ENCODE measurements around the gene AP1M2. TPM values are rescaled to one million over a fixed set of nuclear protein-coding genes. Genes with fewer than 3 reads are reported as not detected.

Gene AP1M2
- total RNA-seq, 1 experiment from 2014 or later: 146 TPM

DNA sequence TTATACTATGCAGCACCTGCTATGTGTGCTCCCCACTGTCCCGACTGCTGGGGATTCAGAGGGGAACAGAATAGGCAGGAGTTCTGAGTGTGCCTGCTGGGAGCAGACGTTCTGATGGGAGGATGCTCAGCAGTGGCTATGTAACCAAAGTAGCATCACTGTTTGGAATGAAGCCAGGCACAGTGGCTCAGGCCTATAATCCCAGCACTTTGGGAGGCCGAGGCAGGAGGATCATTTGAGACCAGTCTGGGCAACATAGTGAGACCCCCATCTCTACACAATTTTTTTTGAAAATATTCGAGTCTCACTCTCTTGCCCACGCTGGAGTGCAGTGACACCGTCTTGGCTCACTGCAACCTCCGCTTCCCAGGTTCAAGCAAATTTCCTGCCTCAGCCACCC lies 37.4 kb downstream of the AP1M2 start:
- no peaks in the 10 kb centered on the region for H3K79me1 ChIP-seq (ENCODE audit: insufficient read depth, low read depth, low read length, poor library complexity, severe bottlenecking)
- no peaks in the 10 kb centered on the region for H3K79me2 ChIP-seq (ENCODE audit: insufficient read depth, low read length)
- no peak for DNase-seq
- H4K8ac ChIP-seq (replicated peaks; ENCODE audit: insufficient read length, low read depth, low read length): no peak overlapping the region
- no peak overlapping the region for H2BK5ac ChIP-seq (ENCODE audit: insufficient read length, low read length)
- no peaks in the 10 kb centered on the region for H3K27me3 ChIP-seq (ENCODE audit: insufficient read depth, low read length)
- no peaks in the 10 kb centered on the region for H3K9me3 ChIP-seq (ENCODE audit: control insufficient read depth, low read depth, low read length)
- Mint-ChIP-seq H3K27ac (no peak overlapping the region), H3K4me1 (0 out of 4 replicates have a peak, but pooled peaks cover 2 to 5% of the 10 kb centered on the region in 2 experiments), H3K9me3 (no peaks in the 10 kb centered on the region), H3K4me3 (no peak overlapping the region), H3K36me3 (ENCODE audit: insufficient read depth in 1 of 3, low read depth in 3 of 3) (peaks cover 34 to 75% (median 68%) of the 10 kb centered on the region in 3 experiments; a peak in 6 of 7 replicates), H3K27me3 (ENCODE audit: low read depth) (no peaks in the 10 kb centered on the region)
- no peak overlapping the region for H4K91ac ChIP-seq (ENCODE audit: insufficient read length, low read depth, low read length)
- H3K9ac ChIP-seq (ENCODE audit: extremely low read depth, insufficient read length, low read length): no peak overlapping the region
- H3K27ac ChIP-seq (ENCODE audit: insufficient read length, low read depth, low read length): no peak overlapping the region
- no peak overlapping the region for H3K56ac ChIP-seq (ENCODE audit: insufficient read length, low read depth, low read length)
- no peaks in the 10 kb centered on the region for H3K4me1 ChIP-seq (ENCODE audit: insufficient read depth, low read length)
- no peak overlapping the region for H4K5ac ChIP-seq (ENCODE audit: insufficient read length, low read depth, low read length)
- no peak overlapping the region for H2BK120ac ChIP-seq (ENCODE audit: low read depth, low read length, poor library complexity, severe bottlenecking)
- no peak overlapping the region for H3K4me2 ChIP-seq (ENCODE audit: insufficient read depth, insufficient read length, low read length)
- no peak overlapping the region for H2BK12ac ChIP-seq (ENCODE audit: insufficient read length, low read depth, low read length)
- H2AK5ac ChIP-seq (ENCODE audit: insufficient read length, low read length): no peak overlapping the region
- H4K20me1 ChIP-seq (ENCODE audit: control insufficient read depth, insufficient read depth, insufficient read length): no peaks in the 10 kb centered on the region
- no peak for TF ChIP-seq CTCF (conservative IDR thresholded peaks at IDR 0.05)
- H3K14ac ChIP-seq (ENCODE audit: insufficient read depth, low read length): no peak overlapping the region
- no peak overlapping the region for H3K4ac ChIP-seq (ENCODE audit: low read depth, low read length)
- H3T11ph ChIP-seq (ENCODE audit: low read length): no peak overlapping the region
- H2AFZ ChIP-seq (ENCODE audit: low read length): no peak overlapping the region
- H3K18ac ChIP-seq (ENCODE audit: insufficient read length, low read depth, low read length): no peak overlapping the region
- H3K23ac ChIP-seq (ENCODE audit: insufficient read length, low read depth, low read length): no peak overlapping the region
- H2BK15ac ChIP-seq (ENCODE audit: low read depth, low read length): no peak overlapping the region
- no peak overlapping the region for H2BK20ac ChIP-seq (ENCODE audit: low read depth, low read length, poor library complexity, severe bottlenecking)
- WGBS (ENCODE audit: extremely low coverage, insufficient read length, low lambda C conversion rate): no CpG with 5 or more reads among the region's 7 CpGs
- H3K23me2 ChIP-seq (ENCODE audit: insufficient read length, low read depth, low read length, poor library complexity, severe bottlenecking): no peaks in the 10 kb centered on the region

Data from H9 (cell line).